ENCODE measurements around the gene VSTM2B.

The VSTM2B gene

DNA sequence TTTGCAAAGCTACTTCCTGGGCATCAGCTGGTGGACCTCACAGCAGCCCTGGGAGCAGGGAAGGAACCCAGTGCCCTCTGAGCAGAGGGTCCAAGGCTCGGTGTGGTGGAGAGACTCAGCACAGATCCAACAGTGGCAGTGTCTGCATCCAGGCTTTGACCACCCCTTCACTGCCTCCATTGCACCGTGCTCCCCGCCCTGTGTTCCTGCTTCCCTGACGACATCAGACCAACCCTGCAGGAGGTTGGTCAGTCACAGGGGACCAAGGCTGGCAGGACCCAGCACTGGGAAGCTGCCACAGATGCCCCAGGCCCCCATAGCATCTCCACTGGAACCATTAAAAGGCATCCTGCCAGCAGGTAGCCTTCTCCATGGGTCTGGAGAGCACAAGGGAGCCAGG lies 7.8 kb upstream of the VSTM2B start:
- TF ChIP-seq CTCF (IDR thresholded peaks at IDR 0.05; ENCODE audit: low read length, missing control alignments) = no peak
- no peak for DNase-seq (ENCODE audit: low read depth)
- no peak overlapping the region for H3K4me3 ChIP-seq (replicated peaks; ENCODE audit: low read depth, low read length)

- no peak for TF ChIP-seq CTCF (IDR thresholded peaks at IDR 0.05; ENCODE audit: low read length, missing control alignments)
- H3K4me3 ChIP-seq (replicated peaks; ENCODE audit: low read depth, low read length) = no peak overlapping the region
- DNase-seq (ENCODE audit: low read depth) = no peak
Measured at GRCh38 chr19:29519146-29519545, 6.6 kb upstream of the VSTM2B start.

GRCh38 chr19:29519931-29520330 lies 5.9 kb upstream of the VSTM2B start:
- no peak for TF ChIP-seq CTCF (IDR thresholded peaks at IDR 0.05; ENCODE audit: low read length, missing control alignments)
- DNase-seq (ENCODE audit: low read depth) = no peak
- H3K4me3 ChIP-seq (replicated peaks; ENCODE audit: low read depth, low read length) = no peak overlapping the region

- TF ChIP-seq CTCF (IDR thresholded peaks at IDR 0.05; ENCODE audit: low read length, missing control alignments) = no peak
- no peak overlapping the region for H3K4me3 ChIP-seq (replicated peaks; ENCODE audit: low read depth, low read length)
- DNase-seq (ENCODE audit: low read depth) = no peak
Measured at GRCh38 chr19:29520390-29520789, 5.4 kb upstream of the VSTM2B start.

DNA sequence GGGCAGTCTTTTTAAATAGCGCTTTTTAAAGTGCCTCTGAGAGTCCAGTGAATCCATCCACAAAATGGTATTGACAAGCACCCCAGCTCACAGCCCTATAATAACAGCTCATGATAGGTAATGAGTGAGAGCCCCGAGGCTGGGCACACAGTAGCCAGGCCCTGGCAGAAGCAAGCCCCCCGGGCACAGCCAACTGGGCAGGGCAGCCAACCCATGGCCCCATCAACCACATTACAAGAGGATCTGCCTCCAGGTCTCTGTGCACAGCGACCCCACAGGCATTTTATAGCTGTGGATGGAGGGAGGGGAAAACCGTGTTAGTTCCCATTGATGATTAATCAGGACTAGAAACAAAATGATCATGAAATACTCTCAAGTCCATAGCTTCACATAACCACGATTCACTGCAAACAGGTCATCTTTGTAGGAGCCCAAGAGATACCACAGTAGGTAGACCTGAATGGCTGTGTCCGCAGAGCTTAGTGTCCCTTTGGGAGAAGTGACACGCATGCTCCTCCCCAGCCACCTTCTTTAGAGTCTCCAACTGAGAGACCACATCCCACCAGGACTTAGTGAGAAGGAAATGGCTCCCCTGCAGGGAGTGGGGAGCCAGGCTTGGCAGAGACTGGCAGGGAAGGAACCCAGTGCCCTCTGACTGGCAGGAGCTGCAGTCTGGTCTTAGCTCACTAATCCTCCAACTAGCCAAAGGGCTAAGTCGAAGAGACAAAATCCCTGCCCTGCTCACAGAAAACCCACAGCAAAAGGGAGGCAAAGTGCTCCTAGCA lies 4.3 kb upstream of the VSTM2B start:
- H3K4me3 ChIP-seq (replicated peaks; ENCODE audit: low read depth, low read length) = no peak overlapping the region
- no peak for TF ChIP-seq CTCF (IDR thresholded peaks at IDR 0.05; ENCODE audit: low read length, missing control alignments)
- DNase-seq (ENCODE audit: low read depth) = no peak

DNA sequence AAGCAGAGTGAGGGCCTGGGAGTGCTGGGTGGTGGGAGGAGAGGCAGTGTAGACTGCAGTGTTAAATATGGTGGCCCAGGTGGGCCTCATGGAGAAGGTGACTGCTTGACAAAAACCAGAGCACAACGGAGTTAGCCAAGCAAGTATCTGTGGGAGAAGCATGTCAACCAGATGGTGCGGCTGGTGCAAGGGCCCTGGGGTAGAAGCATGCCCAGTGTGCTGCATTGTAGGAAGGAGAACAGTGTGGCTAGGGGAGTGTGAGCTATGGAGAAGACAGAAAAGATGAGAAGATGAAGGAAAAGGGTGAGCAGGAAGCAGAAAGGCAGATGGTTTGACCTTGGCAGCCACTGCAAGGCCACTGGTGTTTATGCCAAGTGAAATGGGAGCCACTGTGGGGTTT lies 2.2 kb upstream of the VSTM2B start:
- DNase-seq (ENCODE audit: low read depth) = no peak
- no peak overlapping the region for H3K4me3 ChIP-seq (replicated peaks; ENCODE audit: low read depth, low read length)
- no peak for TF ChIP-seq CTCF (IDR thresholded peaks at IDR 0.05; ENCODE audit: low read length, missing control alignments)
